Ishikawa (cell line): ENCODE data around the gene BLM.

Experiments
- CEBPB ChIP-seq: IDR thresholded peaks from 2 replicates; pipeline ENCODE4 v1.6.1; 2012
- CREB1 ChIP-seq: IDR thresholded peaks from 2 replicates; pipeline ENCODE4 v1.6.1; 2012; ENCODE audit warnings: low read depth
- EGR1 ChIP-seq: IDR thresholded peaks from 2 replicates; pipeline ENCODE4 v1.6.1; 2012
- EP300 ChIP-seq: IDR thresholded peaks from 2 replicates; pipeline ENCODE4 v1.6.1; 2012; ENCODE audit warnings: borderline replicate concordance
- FOXM1 ChIP-seq: IDR thresholded peaks from 2 replicates; pipeline ENCODE4 v1.6.1; 2012; ENCODE audit warnings: low read depth, borderline replicate concordance
- NFIC ChIP-seq: IDR thresholded peaks from 2 replicates; pipeline ENCODE4 v1.6.1; 2012
- RAD21 ChIP-seq: IDR thresholded peaks from 2 replicates; pipeline ENCODE4 v1.6.1; 2012; ENCODE audit warnings: low read depth
- TAF1 ChIP-seq: IDR thresholded peaks from 2 replicates; pipeline ENCODE4 v1.6.1; 2012; ENCODE audit warnings: low read depth, mild to moderate bottlenecking
- TCF12 ChIP-seq: IDR thresholded peaks from 2 replicates; pipeline ENCODE4 v1.6.1; 2012; ENCODE audit warnings: low read depth
- TEAD4 ChIP-seq: IDR thresholded peaks from 2 replicates; pipeline ENCODE4 v1.6.1; 2012
- YY1 ChIP-seq: IDR thresholded peaks from 2 replicates; pipeline ENCODE4 v1.6.1; 2012; ENCODE audit warnings: low read depth
- ZBTB7A ChIP-seq: IDR thresholded peaks from 2 replicates; pipeline ENCODE4 v1.6.1; 2012; ENCODE audit warnings: low read depth
- TF ChIP-seq, protein P1 (sequence below): IDR thresholded peaks from 2 replicates; pipeline ENCODE4 v1.6.1; 2012
- TF ChIP-seq, protein P2 (sequence below): IDR thresholded peaks from 2 replicates; pipeline ENCODE4 v1.6.1; 2012
- TF ChIP-seq, protein P3 (sequence below): IDR thresholded peaks from 2 replicates; pipeline ENCODE4 v1.6.1; 2012; ENCODE audit warnings: low read depth, mild to moderate bottlenecking

The BLM gene

DNA sequence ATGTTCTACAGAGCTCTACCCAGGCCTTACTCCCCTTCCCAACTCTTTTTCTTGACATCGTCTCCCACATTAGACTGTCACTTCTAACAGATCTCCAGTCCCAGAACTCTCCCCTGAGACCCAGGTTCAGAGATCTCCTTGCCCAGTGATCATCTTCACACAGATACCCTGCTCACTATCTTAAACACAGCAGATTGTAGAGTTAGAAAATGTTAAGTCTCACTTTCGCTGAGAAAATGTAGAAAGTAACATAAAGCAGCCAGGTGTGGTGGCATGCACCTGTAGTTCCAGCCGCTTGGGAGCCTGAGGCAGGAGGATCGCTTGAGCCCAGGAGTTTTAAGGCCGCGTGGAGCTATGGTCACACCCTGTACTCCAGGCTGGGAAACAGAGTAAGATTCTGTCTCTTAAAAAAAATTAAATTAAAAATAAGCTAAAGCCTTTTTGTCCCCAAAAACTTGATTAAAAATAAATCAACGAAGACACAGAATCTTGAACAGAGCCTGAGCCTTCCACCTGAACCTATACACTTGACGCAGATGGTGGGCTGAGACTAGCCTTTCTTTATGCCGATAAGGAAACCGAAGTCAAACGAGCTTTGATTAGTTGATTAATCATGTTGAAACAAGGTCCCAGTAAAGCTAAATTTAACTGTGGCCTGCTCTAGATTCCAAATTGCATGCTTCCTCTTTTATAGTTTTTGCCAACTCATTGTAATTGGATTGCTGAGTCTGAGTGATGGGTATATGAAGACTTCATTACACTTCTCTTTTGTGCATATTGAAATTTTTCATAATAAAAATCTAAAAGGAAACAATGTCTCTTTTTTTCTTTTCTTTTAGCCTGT lies 31.3 kb upstream of the BLM start:
- TF ChIP-seq RAD21 (no peak), EP300 (no peak), EGR1 (no peak), TCF12 (no peak), TAF1 (no peak), NFIC (no peak), TEAD4 (no peak)

DNA sequence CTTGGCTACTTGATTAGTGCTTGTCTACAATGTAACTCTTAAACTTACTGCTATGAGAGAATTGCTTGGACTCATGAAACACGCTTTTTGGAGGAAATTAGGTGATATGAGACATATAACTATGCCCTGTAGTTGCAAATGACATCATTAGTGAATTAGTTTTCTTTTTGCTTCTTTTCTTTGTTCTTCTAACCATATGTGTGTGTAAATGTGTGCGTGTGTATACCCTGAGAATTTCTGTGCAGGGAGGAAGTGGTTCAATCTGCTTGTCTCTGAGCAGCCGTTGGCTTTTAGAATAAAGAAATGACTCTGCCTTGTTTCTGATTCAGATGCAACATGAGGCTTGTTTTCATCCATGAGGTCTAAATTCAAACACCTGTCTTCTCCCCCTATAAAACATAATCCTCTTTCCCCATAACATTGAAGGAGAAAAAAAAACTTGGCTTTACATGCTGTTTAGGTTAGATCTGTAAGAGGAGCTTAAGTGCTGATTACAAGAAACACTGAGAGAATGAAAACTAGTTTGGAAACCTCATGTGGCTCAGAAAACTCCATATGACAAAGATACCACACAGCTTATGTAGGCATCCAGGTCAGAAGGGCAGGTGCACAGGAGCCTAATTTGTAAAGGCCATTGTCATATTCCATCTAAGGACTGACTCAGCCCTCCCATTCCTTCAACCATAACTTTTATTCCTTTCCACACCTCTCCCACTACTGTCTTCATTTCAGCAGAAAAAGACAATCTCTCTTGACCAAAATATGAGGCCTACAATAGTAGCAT lies 30.5 kb upstream of the BLM start:
- TF ChIP-seq CREB1 (no peak), TEAD4 (no peak), TCF12 (no peak), FOXM1 (no peak), TAF1 (no peak), ZBTB7A (no peak), YY1 (no peak), CEBPB (no peak), EGR1 (no peak), RAD21 (no peak), NFIC (no peak)
- TF ChIP-seq, protein P1, sequence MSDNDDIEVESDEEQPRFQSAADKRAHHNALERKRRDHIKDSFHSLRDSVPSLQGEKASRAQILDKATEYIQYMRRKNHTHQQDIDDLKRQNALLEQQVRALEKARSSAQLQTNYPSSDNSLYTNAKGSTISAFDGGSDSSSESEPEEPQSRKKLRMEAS, result no peak
- TF ChIP-seq, protein P2, sequence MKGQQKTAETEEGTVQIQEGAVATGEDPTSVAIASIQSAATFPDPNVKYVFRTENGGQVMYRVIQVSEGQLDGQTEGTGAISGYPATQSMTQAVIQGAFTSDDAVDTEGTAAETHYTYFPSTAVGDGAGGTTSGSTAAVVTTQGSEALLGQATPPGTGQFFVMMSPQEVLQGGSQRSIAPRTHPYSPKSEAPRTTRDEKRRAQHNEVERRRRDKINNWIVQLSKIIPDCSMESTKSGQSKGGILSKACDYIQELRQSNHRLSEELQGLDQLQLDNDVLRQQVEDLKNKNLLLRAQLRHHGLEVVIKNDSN, result no peak
- TF ChIP-seq, protein P3, sequence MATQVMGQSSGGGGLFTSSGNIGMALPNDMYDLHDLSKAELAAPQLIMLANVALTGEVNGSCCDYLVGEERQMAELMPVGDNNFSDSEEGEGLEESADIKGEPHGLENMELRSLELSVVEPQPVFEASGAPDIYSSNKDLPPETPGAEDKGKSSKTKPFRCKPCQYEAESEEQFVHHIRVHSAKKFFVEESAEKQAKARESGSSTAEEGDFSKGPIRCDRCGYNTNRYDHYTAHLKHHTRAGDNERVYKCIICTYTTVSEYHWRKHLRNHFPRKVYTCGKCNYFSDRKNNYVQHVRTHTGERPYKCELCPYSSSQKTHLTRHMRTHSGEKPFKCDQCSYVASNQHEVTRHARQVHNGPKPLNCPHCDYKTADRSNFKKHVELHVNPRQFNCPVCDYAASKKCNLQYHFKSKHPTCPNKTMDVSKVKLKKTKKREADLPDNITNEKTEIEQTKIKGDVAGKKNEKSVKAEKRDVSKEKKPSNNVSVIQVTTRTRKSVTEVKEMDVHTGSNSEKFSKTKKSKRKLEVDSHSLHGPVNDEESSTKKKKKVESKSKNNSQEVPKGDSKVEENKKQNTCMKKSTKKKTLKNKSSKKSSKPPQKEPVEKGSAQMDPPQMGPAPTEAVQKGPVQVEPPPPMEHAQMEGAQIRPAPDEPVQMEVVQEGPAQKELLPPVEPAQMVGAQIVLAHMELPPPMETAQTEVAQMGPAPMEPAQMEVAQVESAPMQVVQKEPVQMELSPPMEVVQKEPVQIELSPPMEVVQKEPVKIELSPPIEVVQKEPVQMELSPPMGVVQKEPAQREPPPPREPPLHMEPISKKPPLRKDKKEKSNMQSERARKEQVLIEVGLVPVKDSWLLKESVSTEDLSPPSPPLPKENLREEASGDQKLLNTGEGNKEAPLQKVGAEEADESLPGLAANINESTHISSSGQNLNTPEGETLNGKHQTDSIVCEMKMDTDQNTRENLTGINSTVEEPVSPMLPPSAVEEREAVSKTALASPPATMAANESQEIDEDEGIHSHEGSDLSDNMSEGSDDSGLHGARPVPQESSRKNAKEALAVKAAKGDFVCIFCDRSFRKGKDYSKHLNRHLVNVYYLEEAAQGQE, result no peak

DNA sequence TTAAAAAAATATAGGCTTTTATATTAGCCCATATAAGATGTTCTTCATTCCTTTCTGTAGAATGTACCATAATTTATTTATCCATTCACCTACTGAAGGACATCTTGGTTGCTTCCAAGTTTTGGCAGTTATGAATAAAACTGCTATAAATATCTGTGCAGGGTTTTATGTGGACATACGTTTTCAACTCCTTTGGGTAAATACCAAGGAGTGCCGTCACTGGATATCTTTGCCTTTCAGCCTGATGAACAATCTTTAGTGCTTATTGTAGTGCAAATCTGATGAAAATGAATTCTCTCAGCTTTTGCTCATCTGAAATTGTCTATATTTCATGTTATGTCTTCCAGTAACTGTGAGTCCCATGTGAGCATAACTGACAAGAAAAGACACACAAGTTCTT lies 26.6 kb upstream of the BLM start:
- TF ChIP-seq, protein P3, result no peak
- TF ChIP-seq TEAD4, result no peak
- no peak for TF ChIP-seq YY1
- TF ChIP-seq EGR1, result no peak
- no peak for TF ChIP-seq RAD21
- no peak for TF ChIP-seq ZBTB7A
- no peak for TF ChIP-seq TAF1
- no peak for TF ChIP-seq CEBPB
- TF ChIP-seq TCF12, result no peak

DNA sequence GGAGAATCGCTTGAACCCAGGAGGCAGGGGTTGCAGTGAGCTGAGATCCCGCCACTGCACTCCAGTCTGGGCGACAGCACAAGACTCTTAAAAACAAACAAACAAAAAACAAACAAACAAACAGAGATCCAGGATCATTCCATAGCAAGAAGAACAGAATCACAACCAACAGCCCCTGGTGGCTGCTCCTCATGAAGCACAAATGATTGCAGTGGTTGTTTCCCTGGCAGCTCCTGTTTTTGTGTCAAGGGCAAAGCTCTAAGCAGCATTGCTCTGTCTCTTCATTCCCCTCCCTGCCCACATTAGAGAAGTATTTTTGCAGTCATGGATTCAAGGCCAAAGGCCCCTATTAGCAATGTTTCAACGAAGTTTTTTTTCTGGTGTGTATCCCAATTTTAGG lies 25.8 kb upstream of the BLM start:
- TF ChIP-seq EP300, result no peak
- TF ChIP-seq, protein P3, result no peak
- TF ChIP-seq NFIC, result no peak
- TF ChIP-seq ZBTB7A, result no peak
- TF ChIP-seq CEBPB, result no peak
- no peak for TF ChIP-seq CREB1
- no peak for TF ChIP-seq EGR1
- no peak for TF ChIP-seq FOXM1
- TF ChIP-seq TCF12, result no peak
- TF ChIP-seq YY1, result no peak
- no peak for TF ChIP-seq RAD21
- TF ChIP-seq, protein P2, result no peak
- TF ChIP-seq TAF1, result no peak
- TF ChIP-seq, protein P1, result no peak
- no peak for TF ChIP-seq TEAD4
